HEK293T (cell line): Measurements from ENCODE around the gene PSME1.

Source experiments
- ARNT ChIP-seq: fragments of 450-650 bp; IDR thresholded peaks from 2 replicates; pipeline ENCODE4 v1.6.1; 2017; ENCODE audit warnings: mild to moderate bottlenecking
- BHLHE40 ChIP-seq: fragments of 450-650 bp; IDR thresholded peaks from 2 replicates; pipeline ENCODE4 v1.6.1; 2016; ENCODE audit warnings: mild to moderate bottlenecking, moderate library complexity, borderline replicate concordance
- CTBP1 ChIP-seq: fragments of 450-650 bp; IDR thresholded peaks from 2 replicates; pipeline ENCODE4 v1.6.1; 2016; ENCODE audit warnings: borderline replicate concordance
- ELF4 ChIP-seq: fragments of 450-650 bp; IDR thresholded peaks from 2 replicates; pipeline ENCODE4 v1.6.1; 2017; ENCODE audit warnings: antibody characterized with exemption
- HDGF ChIP-seq: fragments of 450-650 bp; IDR thresholded peaks from 2 replicates; pipeline ENCODE4 v1.6.1; 2017; ENCODE audit warnings: antibody characterized with exemption, borderline replicate concordance
- L3MBTL2 ChIP-seq: fragments of 450-650 bp; conservative IDR thresholded peaks from 2 replicates; pipeline ENCODE4 v1.6.1; 2016; ENCODE audit warnings: mild to moderate bottlenecking
- NFRKB ChIP-seq: fragments of 450-650 bp; IDR thresholded peaks from 2 replicates; pipeline ENCODE4 v1.6.1; 2016; ENCODE audit warnings: mild to moderate bottlenecking, moderate library complexity
- SP1 ChIP-seq: fragments of 450-650 bp; IDR thresholded peaks from 2 replicates; pipeline ENCODE4 v1.6.1; 2017
- SUZ12 ChIP-seq: fragments of 450-650 bp; IDR thresholded peaks from 2 replicates; pipeline ENCODE4 v1.6.1; 2016; ENCODE audit warnings: mild to moderate bottlenecking
- TARDBP ChIP-seq: fragments of 450-650 bp; IDR thresholded peaks from 2 replicates; pipeline ENCODE4 v1.6.1; 2016
- TF ChIP-seq, protein P1 (sequence below): fragments of 450-650 bp; IDR thresholded peaks from 2 replicates; pipeline ENCODE4 v1.6.1; 2016

DNA sequence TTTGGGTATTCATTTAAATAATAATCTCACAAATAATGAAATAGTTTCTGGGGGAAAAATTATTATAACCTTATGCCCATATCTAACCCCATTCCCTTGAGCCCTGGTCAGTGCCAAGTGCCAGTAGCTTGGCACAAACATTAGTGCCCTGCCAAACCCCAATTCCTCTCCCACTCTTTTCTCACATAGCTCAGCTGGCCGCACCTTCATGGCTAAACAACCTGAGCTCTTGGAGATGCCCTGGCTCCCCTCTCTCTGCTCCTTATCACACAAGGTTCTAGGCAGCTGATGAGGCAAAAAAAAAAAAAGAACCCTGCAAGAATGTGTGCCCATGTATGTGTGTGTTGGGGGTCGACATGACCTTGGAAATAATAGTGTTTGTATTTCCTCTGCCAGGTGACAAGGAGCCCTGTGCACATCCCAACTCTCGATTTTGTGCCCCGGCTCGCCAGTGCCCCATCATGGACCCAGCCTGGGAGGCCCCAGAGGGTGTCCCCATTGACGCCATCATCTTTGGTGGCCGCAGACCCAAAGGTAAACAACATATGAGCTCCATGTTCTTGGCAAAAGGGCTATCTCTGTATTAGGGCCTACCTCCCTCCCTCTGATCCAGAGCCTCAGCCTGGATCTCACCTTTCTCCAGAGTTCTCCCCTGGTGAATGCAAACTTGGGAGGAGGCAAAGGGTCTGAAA, 33.5 kb upstream of the PSME1 start:
- TF ChIP-seq HDGF (no peak), TARDBP (no peak), SUZ12 (no peak), CTBP1 (no peak), ARNT (no peak), BHLHE40 (no peak), L3MBTL2 (no peak), ELF4 (no peak), NFRKB (no peak), SP1 (no peak)
- TF ChIP-seq, protein P1, sequence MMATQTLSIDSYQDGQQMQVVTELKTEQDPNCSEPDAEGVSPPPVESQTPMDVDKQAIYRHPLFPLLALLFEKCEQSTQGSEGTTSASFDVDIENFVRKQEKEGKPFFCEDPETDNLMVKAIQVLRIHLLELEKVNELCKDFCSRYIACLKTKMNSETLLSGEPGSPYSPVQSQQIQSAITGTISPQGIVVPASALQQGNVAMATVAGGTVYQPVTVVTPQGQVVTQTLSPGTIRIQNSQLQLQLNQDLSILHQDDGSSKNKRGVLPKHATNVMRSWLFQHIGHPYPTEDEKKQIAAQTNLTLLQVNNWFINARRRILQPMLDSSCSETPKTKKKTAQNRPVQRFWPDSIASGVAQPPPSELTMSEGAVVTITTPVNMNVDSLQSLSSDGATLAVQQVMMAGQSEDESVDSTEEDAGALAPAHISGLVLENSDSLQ = no peak
